HG03064 (cell line): ENCODE measurements around the gene KIF18A.

Source experiments
- ATAC-seq: cut with Tn5 transposase; IDR thresholded peaks from one replicate; pipeline ENCODE4 v1.9.1; 2021; ENCODE audit warnings: low read depth; ENCODE audit not compliant: unreplicated experiment

Gene KIF18A

DNA sequence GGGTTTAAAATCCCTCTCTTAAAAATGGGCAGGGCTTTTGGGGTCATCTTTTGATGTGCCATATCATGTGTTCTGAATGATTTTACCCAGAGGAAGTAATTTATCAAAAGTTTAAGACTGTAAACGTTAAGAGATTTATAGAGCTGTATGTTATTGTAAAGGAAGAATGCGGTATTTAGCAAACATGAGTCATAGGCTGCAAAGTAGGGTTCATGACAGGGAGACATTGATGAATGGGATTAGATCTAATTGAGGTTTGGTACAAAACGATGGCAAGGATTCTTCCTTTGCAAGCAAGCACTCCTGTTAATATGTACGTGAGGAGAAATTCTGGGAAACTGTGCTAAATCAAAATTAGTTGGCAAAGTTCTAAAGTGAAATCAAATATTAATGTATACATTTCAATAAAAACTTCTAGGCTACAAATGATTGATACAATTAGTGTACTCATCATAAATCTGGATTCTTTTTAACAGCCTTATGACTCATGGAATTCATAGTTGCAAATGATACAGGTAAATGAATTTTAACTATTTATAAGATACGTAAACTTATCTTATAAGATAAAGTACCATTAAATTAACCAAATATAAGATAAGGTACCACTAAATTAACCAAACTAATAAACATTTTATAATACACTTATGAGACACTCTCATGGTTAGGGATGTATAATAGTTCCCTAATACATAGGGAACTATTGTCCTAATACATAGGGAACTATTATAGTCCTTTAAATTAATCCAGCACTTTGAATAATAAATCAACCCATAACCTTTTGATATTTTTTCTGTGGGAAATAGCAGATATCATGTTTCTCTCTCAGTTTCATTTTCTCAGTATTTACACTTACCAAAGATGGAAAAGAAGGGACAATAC lies 58.4 kb downstream of the KIF18A start:
- no peak for ATAC-seq

DNA sequence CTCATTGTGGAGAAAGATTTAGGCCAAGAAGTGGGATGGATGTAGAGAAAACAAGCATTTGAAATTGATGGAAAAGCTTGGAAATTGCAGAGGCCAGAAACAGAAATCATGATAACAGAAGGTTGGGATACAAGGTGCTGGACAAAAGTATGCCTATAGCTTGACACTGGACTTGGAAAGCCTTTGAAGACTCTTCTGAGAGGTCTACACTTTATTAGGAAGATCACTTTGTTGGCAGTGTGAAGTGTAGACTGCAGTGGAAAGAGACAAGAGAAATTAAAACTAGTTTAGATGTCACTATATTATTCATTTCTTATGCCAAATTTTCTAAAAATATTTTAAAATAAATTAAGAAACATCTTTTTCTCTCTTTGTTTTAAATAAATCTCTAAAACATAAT lies 59.1 kb downstream of the KIF18A start:
- no peak for ATAC-seq

- no peak for ATAC-seq
These were observed 63.8 kb downstream of the KIF18A start for GRCh38 chr11:28043930-28044709.

GRCh38 chr11:28040384-28040783 lies 67.6 kb downstream of the KIF18A start:
- ATAC-seq, result no peak

GRCh38 chr11:28038775-28039174 lies 69.2 kb downstream of the KIF18A start:
- no peak for ATAC-seq

DNA sequence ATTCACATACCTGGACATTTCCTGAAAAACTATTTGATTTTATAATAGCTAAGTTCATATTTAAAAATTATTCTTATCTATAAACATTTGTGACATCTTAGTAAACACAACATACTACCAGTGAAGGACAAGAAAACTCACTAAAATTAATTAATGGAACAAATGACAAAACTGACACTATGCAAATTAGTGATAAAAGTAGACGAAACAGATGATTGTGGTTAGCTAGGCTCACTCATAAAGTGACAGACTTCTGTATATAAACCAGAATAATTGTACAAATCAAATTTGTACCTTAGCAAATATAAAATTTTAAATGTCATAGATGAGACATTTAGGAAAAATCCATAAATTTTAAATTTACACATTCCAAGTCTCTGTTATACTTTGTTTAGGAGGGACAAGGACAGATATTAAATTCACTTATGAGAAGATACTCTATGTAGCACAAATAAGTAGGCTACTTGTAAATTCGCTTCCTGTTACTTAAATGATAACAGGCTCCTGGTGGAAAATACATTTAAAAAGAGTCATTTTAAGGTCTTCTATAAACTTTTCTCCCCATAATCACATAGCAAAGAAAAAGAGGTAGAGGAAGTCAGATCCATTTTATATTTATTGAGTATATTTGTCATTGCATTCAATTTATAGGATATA lies 81.2 kb downstream of the KIF18A start:
- no peak for ATAC-seq

DNA sequence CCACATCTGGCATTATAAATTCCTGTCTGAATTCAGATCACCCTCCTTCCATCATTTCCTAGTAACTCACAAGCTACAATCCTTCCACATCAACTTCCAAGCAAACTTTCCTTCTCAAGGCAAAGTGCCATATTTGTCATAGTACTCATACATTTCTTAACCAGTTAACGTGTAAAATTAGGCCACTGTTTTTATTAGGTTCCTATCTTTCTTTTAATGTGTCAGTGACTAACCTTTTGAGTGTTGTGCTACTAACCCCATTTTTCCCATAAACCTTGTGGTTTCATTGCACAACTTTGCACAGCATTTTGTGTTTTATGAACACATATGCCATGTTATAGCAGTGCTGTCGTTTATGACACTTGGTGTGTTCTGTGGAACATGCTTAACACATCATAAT lies 90.1 kb downstream of the KIF18A start:
- ATAC-seq, result no peak

DNA sequence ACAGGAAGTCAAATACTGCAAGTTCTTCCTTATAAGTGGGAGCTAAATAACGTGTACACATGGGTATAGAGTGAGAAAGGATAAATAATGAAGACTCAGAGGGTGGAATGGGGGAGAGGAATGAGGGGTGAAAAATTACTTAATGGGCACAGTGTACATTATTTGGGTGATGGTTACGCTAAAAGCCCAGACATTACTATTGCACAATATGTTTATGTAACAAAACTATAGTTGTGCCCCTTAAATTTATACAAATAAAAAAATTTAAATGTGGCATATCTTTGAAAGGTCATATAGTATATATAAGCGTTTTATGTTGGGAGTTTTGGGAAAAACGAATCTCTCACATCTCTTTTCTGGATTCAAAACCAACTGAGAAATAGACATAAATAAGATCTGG lies 96.1 kb downstream of the KIF18A start:
- ATAC-seq, result no peak

DNA sequence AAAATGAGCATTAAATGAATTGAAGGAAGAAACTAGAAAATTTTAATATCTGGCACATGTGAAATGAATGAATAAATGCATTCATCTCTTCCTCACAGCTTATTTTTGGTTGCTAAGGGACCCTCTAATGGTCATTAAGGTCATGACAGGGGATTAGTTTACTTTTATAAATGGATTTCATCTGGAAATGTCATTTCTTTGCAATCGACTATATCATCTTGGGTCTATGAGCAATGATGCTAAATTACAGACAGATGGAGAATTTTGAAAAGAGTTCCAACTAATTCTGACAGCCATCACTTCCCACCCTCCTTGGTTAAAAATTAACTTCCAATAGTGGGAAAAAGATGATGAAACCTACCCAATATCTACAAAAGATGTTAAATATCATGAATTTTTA lies 98.0 kb downstream of the KIF18A start:
- ATAC-seq, result no peak

DNA sequence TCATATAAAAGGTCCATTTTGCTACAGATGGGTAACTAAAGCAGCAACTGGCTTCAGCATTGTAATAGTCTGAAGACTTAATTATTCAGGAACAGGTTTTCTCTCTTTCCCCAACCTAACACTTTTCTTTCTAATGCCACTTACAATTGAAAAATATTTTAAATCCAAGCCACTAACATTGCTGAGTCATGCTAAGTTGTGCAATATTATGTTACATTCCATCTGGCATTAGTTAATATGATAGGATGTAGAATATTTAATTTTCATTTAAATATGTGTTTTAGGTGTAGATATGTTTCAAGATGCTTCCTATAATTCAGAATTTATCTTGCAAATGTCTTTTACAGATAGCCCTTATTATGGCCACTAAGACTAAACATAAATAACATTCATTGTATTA lies 98.6 kb downstream of the KIF18A start:
- no peak for ATAC-seq

DNA sequence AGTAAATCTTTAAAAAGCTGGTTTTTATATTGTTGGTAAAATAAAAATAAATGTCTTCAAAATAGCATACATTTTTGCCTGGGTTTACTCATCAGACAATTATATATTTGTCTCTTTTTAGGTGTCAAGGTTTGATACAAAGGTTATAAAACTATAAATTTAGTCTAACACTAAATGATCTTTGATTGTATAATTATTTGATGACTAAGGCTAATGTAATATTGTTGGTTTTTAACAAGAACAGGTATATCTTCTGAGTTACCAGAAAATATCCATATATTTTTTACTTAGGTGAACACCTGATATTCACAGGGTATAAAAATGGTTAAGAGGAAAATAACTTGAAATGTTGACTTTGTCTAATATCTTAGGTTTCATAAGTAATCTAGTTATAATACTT lies 104.3 kb downstream of the KIF18A start:
- ATAC-seq, result no peak

GRCh38 chr11:27998552-27998951 lies 109.4 kb downstream of the KIF18A start:
- no peak for ATAC-seq

GRCh38 chr11:27997344-27997743 lies 110.6 kb downstream of the KIF18A start:
- no peak for ATAC-seq

DNA sequence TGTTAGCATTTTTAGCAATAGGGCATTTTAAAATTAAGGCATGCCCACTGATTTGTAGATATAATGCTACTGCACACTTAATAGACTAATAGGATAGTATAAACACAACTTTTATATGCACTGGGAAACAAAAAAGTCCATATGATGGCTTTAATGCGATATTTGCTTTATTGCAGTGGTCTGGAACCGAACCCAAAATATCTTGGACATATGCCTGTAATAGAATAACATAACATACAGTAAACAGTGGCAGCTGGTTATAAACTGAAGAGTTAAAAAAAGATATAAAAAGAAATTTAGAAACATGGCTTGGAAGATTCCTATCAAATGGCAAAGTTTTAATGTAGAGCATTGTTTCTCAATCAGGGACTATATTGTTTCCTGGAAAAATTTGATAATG lies 111.9 kb downstream of the KIF18A start:
- ATAC-seq, result no peak

GRCh38 chr11:27995083-27995482 lies 112.9 kb downstream of the KIF18A start:
- no peak for ATAC-seq

DNA sequence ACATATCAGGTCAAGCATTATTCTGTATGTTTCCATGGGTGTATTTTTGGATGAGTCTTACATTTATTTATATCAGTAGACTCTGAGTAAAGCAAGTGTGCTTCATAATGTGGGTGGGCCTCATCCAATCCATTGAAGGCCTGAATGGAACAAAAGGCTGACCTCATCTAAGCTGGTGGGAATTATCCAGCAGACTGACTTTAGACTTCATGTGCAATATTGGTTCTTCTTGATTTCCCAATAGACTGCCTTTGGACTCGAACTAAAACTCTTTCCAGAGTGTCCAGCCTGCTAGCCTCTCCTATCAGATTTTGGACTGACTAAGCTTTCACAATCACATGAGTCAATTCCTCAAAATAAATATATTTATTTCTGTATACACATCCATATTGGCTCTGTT lies 116.2 kb downstream of the KIF18A start:
- no peak for ATAC-seq

GRCh38 chr11:27977527-27977926 lies 130.4 kb downstream of the KIF18A start:
- ATAC-seq, result no peak

DNA sequence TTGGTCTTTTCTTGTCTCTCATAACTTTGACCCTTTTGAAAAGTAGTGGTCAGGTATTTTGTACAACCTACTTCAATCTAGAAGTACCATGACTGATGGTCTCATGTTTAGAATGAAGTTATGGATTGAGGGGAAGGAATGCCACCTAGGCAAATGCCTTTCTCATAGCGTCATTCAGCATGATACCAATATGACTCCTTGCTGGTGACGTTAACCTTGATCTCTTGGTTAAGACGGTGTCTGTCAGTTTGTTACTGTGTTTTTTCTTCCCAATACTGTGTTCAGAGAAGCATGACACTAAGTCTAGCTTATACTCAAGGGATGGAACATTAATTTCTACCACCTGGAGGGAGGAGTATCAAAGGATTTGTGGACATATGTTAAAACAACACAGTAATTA lies 130.9 kb downstream of the KIF18A start:
- ATAC-seq, result no peak

DNA sequence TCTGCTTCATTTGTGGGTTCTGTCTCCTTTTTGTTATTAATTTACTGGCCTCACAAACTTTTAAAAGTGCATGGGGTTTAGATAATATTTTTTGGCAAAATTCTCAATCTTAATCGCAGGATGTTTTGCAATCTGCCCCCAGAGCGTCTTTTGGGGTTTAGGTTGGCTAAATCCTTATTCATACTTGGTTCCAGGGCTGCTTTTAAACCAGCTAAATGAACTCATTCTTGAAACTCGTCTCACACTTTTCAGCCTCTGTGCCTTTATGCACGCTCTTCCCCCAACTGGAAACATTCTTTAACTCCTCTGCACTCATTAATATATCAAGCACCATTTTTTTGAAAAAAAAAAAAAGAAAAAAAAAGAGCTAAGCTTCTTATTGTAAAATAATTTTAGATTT lies 131.7 kb downstream of the KIF18A start:
- ATAC-seq, result no peak

- no peak for ATAC-seq
These were observed 134.0 kb downstream of the KIF18A start for GRCh38 chr11:27973851-27974536.
